GM18499 (cell line): ENCODE results near the gene SURF1.
"Not testable (repeated sequence)": the region's sequence is repeated elsewhere in the genome, so short reads cannot be mapped to it uniquely, and the experiment has no call there.

Experiments used
- ATAC-seq: cut with Tn5 transposase; IDR thresholded peaks from one replicate; pipeline ENCODE4 v1.9.1; 2021; ENCODE audit warnings: moderate number of reproducible peaks; ENCODE audit not compliant: insufficient read depth, unreplicated experiment

Gene SURF1

DNA sequence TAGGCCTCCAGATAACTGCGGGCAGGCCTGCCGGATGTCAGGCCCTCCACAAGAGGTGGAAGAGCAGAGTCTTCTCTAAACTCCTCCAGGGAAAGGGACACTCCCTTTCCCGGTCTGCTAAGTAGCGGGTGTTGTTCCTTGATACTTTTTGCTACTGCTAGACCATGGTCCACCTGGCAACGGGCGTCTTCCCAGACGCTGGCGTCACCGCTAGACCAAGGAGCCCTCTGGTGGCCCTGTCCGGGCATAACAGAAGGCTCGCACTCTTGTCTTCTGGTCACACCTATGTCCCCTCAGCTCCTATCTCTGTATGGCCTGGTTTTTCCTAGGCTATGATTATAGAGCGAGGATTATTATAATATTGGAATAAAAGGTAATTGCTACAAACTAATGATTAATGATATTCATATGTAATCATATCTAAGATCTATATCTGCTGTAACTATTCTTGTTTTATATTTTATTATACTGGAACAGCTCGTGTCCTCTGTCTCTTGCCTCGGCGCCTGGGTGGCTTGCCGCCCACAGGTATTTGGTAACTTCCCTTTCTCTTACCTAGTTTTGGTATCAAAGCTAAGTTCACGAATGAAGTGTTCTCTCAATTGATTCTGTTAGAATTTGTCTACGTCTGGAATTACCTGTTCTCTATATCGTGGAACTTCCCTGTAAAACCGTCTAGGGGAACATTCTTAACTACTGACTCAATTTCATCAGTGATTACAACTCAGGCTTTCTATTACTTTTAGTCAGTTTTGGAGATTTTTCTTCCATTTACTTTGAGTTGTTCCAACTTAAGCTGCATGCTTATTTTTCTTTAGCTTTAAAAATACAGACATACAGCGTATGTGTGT, 26.8 kb downstream of the SURF1 start:
- ATAC-seq: not testable (repeated sequence)

DNA sequence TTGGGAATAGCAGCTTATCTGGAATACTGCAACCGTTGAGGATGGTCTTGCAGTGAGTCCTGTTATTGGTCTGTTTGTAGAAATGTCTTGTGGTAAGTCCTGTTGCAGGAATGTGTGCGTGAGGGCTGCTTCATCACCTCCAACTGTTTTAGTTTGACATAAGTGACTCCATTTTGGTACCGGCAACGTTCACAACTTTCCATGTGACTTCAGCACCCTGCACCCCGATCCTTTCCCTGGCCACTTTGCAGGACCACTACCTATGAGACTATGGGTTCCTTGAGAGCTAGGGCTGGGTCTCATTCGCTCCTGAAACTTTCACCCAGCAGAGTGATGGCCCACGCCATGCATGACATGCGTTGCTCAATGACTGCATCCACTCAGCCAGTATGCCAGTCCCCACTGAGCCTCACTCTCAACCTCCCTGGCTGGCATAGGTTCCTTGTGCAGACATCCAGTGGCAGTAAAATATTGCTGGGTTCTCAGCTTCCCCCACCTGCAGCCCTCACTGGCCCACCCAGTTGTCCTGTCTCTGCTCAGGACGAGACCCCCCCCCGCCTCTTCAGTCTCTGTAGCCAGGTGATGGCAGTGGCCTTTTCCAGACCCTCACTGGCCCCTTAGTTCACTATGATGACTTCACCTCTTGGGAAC, 28.3 kb downstream of the SURF1 start:
- no peak for ATAC-seq

DNA sequence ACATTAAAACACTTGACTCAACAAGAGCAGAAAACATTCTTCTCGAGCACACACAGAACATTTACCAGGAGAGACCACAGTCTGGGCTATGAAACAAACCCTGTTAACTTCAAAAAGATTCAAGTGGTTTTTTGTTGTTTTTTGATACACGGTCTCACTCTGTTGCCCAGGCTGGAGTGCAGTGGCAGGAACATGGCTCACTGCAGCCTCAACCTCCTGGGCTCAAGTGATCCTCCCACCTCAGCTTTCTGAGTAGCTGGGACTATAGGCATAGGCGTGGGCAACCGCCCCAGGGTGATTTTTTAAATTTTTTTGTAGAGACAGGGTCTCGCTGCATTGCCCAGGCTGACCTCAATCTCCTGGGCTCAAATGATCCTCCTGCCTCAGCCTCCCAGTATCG, 29.3 kb downstream of the SURF1 start:
- ATAC-seq: not testable (repeated sequence)

DNA sequence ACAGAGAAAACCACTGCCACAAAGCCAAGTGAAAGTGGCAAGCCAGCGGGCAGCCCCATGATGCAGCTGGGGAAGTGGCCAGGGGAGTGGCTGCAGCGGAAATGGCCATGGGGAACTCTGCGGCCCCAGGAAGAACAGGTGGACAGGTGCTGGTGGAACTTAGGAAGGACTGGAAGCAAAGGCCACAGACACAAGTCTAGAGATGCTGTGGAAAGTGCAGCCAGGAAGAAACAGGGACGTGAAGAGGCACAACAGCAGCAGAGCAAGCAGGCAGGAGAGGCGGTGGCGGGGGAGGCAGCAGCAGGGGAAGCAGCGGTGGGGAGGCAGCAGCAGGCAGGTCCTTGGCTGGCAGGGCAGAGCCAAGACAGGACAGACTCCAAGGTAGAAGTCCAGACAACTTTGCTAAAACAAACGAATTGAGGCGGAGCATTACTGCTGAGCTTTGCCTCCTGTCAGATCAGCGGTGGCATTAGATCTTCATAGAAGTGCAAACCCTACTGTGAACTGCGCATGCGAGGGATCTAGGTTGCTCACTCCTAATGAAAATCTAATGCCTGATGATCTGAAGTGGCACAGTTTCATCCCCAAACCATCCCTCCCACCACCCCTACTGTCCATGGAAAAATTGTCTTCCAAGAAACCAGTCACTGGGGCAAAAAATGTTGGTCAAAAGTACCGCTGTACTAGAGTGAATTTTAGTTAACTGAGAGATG, 32.1 kb downstream of the SURF1 start:
- ATAC-seq: no peak

DNA sequence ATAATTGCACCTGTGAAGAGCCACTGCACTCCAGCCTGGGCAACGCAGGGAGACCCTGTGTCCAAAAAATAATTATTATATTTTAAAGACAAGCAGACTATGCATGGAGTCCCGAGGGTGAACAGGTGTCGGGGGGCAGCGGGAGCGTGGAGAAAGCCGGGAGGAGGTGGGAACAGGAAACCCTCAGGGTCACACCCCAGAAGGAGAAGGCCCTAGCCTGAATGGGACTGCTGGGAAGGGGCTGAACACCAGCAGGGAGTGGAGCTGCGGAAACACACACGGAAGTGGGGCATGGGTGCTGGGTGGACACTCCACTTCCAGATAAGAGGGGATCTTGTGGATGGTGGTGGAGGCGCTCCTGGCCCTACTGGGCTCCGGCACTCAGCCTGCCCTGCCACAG, 33.1 kb downstream of the SURF1 start:
- ATAC-seq: no peak

DNA sequence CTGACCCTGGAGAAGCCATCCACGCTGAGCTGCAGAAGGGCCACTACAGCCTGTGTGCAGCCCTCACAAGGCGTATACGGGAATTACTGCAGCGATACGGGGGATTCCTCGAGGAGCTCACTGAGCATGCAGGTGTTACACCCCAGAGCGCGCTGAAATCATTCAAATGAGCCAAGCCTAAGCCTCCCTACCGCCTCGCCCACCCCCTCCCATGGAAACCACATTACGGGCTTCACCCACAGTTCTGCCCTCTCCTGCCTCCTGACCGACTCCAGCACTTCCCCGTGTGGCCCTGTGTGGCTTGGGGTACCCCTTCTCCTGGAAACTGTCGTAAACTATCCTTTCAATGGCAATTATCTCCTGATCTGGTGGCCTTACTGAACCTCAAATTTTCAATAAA, 33.6 kb downstream of the SURF1 start:
- no peak for ATAC-seq

DNA sequence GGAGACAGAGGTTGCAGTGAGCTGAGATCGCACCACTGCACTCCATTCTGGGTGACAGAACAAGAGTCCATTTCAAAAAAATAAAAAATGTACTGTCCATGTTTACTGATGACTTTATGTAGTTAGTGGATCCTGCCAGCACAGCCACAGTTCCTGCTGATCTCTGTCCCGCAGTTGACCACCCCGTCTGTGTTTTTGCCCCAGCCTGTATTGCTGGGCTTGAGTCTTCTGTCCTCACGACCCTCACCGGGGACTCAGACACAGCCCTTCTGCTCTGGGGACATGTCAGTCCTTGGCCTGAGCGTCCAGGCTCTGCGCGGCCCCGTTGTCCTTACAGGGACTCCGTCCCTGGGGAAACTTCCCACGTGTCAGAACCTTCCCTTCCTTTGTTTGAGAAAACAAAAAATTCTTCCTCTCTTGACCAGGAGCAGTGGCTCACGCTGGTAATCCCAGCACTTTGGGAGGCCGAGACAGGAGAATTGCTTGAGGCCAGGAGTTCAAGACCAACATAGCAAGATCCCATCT, 34.8 kb downstream of the SURF1 start:
- no peak for ATAC-seq

DNA sequence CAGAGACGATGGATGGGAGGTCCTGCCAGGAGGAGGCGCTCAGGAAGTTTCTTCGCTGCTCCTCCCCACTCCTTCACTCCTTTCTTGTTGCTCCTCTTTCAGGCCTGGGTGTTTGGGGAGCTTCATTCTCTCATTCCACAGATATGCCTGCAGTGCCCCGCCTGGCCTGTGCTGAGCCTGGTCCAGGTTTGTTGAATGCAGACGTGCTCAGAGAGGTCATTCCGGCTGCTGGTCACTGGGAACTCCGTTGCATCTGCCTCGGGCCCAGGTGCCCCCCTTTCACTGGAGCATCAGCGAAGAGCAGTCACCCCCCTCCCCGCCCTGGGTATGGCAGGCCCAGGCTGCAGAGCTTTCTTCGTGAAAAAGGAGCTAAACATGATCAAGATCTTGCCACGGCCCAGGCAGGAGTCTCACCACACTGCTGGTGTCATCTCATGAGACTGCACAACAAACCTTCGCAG, 35.8 kb downstream of the SURF1 start:
- no peak for ATAC-seq

DNA sequence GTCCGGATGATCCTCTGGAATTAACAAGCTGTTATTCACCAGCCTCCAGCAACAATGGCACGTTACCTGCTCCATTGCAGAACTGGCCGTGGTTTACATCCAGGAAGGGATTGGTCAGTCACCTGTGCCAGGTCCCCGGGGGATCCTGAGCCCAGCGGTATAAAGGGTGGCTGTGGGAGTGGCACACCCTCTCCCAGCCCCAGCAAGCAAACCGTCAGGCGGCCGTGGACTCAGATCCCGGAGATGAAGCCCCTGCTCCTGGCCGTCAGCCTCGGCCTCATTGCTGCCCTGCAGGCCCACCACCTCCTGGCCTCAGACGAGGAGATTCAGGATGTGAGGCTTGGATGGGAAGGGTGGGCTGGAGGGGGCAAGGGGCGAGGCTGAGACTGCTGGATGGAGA, 38.7 kb downstream of the SURF1 start:
- ATAC-seq: not testable (repeated sequence)

DNA sequence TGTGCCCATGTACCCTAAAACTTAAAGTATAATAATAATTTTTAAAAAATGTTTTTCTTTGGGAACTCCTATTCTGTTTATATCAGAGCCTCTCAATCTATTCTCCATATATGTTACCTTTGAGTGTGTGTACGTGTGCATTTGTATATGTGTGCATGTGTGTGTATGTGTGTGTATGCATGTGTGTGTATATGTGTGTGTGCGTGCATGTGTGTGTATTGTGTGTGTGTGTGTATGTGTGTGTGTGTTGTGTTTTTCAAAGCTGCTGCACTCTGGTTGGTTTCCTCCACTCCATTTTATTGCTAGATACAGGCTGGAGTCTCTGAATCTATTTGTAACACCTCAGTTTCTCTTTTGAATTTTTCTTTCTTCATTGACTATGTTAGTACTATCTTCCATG, 40.3 kb downstream of the SURF1 start:
- no peak for ATAC-seq

DNA sequence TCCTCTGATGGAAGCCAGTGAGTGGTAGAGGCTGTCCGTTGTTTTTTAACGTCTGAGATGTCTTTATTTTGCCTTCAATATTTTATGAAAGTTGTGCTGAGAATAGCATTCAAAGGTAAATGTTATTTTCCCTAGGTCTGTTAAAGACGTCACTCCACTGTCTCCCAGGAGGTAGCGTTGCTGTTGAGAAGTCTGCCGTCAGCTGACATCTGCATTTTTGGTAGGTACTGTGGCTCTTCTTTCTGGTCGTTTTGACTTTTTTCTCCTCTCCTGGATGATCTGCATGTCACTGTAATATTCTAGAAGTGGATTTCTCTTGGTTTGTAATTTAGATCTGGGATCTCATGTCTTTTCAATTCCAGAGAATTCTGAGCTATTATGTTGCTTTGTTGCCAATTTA, 46.7 kb downstream of the SURF1 start:
- no peak for ATAC-seq

DNA sequence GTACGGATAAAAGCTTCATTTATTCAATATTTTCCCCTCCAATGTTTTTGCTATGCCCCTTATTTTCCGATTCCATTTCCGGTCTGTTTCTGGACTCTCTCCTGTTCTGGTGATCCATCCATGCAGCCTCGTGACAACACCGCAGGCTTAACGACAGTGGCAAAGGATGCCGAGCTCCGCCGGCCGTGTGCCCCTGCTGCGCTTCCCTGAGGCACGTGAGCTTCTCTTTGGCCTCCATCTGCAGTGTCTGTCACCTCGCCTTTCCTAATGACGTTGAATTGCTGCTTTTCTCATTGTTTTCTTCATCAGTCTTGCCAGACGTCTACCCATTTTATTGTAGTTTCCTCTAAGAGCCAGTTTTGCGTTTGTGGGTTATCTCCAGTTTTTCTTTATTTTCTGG, 49.0 kb downstream of the SURF1 start:
- no peak for ATAC-seq

DNA sequence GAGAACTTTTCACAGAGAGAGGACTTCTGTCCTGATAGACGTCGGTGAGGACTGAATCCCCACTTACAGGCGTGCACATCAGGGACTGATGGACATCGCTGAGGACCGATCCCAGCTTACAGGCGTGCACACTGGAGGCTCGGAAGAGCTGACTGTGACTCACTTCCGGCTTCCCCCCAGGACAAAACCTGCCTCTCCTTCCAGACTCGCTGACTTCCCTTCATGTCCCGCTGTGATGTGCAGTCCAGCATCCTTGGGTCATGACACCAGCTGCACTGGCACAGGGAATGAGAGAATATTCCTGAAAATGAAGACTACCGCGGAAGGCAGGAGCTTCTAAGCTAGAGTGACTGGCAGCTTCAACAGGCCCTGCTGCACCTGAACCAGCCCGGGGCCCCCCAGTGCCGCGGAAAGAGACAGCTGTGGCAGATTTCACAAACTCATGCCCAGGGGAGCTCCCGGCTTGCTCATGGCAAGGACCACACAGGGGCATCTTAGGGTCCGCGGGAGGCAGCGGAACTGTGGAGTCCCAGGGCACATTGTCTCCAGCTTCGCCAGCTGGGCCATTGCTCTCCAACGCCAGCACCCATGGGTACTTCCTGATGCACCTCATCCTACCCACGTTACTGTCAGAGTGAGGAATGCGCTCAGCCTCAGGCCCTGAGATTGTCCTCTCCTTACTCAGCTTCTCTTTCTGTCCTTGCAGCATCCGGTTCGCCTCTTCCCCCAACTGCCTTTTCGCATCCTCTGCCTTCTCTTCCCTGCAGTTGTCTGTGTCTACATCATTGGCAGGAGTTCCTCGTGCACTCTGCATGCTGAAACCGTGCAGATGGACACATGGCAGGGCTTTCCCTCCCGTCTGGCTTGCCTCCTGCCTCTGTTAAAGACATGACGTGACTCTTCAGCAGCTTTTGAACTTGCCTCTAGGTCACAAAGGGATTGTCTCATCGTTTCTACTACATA, 49.8 kb downstream of the SURF1 start:
- no peak for ATAC-seq

DNA sequence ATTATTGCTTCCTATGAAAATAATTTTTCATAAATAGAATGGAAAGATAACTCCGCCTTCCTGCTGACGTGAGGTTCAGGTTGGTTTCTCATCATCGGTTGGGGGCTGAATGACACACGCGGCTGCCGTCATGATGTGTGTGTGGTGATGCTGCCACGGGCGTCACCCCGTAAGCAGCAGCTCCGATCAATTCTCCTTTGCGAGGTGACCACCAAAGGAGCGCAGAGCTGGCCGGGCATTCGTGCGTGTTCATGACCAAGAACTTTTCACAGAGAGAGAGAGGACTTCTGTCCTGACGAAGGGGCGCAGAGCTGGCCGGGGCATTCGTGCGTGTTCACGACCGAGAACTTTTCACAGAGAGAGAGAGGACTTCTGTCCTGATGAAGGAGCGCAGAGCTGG, 50.6 kb downstream of the SURF1 start:
- ATAC-seq: no peak

DNA sequence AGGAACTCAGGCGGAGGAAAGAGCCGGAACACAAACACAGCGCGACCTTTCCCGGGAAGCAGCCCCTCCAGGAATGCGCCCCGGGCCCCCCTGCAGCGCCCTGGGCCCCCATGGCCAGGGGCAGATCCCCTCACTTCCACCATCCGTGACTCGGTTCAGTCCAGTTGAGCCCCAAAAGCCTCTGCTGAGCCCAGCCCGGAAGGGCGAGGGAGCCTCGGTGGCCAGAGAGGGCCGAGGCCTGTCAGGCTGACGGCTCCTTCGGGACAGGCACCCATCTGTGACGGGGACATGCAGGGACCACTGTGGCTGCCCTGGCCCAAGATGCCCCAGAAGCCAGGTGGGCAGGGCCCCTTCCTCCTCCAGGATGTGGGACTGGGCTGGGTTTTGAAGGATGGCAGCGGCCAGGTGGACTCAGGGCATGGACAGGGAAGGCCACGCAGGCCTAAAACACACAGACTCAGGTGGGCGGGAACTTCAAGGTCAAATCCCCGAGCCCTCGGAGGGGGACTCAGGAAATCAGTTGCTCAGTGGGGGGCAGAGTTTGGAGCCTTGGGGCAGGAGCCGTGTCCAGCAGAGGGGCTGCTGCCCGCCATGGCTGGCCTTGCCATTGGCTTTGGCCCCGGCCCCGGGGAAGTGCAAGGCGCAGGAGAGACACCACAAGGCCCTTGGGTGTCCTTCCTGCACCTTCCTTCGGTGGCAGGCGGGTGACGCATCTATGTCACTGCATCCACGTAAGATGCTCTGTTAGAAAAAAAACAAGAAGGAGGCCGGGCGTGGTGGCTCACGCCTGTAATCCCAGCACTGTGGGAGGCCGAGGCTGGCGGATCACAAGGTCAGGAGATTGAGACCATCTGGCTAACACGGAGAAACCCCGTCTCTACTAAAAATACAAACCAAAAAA, 51.6 kb downstream of the SURF1 start:
- ATAC-seq: no peak

DNA sequence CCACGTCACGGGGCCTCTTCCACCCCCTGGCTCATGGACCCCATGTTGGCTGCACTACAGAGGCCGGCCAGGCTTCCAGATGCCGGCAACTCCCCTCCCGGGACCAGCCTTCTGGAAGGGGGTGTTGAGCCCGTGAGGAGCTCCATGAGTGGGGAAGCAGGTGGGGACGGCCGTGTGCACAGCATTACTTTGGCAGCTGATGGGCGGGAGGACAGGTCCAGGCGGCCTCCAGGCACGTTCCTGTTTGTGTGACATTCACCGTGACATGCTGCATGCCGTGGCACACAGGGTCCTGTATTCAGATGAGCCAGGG, 52.2 kb downstream of the SURF1 start:
- ATAC-seq: no peak

DNA sequence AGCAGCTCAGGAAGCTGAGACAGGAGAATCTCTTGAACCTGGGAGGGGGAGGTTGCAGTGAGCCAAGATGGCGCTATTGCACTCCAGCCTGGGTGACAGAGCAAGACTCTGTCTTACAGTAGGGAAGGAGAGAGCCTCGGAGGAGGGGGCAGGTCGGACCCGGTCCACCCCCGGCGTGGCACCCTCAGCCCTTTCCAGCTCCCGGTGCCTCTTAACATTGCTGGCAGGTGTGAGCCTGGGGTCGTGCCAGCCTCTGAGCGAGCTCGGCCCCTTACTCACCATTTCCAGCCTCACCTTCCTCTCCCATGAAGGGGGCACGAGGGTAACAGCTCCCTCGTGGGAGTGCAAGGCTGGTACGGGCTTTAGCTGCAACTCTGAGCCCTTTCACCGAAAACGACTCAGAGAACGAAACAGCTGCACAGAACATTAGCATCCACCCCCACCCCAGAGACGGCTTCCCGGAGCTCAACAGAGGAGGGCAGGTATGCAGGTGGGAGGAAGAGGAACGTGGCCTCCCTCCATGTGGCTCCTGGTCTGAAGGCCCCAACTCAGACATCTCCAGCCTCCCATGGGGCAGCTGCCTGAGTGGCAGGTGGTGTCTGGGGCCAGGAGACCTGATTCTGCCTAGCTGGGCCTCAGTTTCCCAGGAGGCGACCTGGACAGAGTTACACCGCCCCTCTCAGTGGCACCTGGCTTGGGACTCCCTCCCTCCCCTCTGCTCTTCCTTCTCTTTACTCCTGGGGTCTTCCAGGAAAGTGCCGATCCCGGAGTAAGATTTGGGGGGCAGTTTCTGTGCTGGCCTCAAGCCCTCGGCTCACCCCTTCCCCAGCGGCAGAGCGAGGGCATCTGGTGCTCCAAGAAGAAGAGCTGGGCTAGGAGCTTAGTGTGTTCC, 52.8 kb downstream of the SURF1 start:
- no peak for ATAC-seq
